Measurements from ENCODE around the gene MAP3K14. TPM values are rescaled to one million over a fixed set of nuclear protein-coding genes. Genes with fewer than 3 reads are reported as not detected.
A peak's percentile ranks its signal among the peaks of the same experiment; 100 is the strongest.

MAP3K14 gene
- total RNA-seq, 1 experiment from 2014 or later, result 7.8 TPM

GRCh38 chr17:45260204-45260783 is 56.5 kb downstream of the MAP3K14 start:
- no peak overlapping the region for H3K18ac ChIP-seq (ENCODE audit: insufficient read length, low read depth, low read length)
- H4K91ac ChIP-seq (ENCODE audit: insufficient read length, low read depth, low read length), result no peak overlapping the region
- Mint-ChIP-seq H3K9me3 (no peaks in the 10 kb centered on the region), H3K27ac (no peak overlapping the region), H3K4me1 (peaks cover 33 to 36% of the 10 kb centered on the region in 2 experiments), H3K27me3 (ENCODE audit: low read depth) (peaks cover 23% of the 10 kb centered on the region), H3K36me3 (ENCODE audit: insufficient read depth in 1 of 3, low read depth in 3 of 3) (peaks cover 0 to 15% (median 6%) of the 10 kb centered on the region in 3 experiments; a peak in 4 of 7 replicates), H3K4me3 (peak overlapping the region in 1 of 2 experiments; percentile 18; a peak in 2 of 5 replicates)
- no peak for TF ChIP-seq CTCF (conservative IDR thresholded peaks at IDR 0.05)
- H3K4ac ChIP-seq (ENCODE audit: low read depth, low read length), result no peak overlapping the region
- no peak overlapping the region for H3K9ac ChIP-seq (ENCODE audit: extremely low read depth, insufficient read length, low read length)
- no peak overlapping the region for H3K4me2 ChIP-seq (ENCODE audit: insufficient read depth, insufficient read length, low read length)
- no peak overlapping the region for H2BK120ac ChIP-seq (ENCODE audit: low read depth, low read length, poor library complexity, severe bottlenecking)
- H3T11ph ChIP-seq (ENCODE audit: low read length), result no peak overlapping the region
- no peak overlapping the region for H2BK15ac ChIP-seq (ENCODE audit: low read depth, low read length)
- no peaks in the 10 kb centered on the region for H3K79me1 ChIP-seq (ENCODE audit: insufficient read depth, low read depth, low read length, poor library complexity, severe bottlenecking)
- no peaks in the 10 kb centered on the region for H4K20me1 ChIP-seq (ENCODE audit: control insufficient read depth, insufficient read depth, insufficient read length)
- WGBS (ENCODE audit: extremely low coverage, insufficient read length, low lambda C conversion rate), result no CpG with 5 or more reads among the region's 7 CpGs
- H3K14ac ChIP-seq (ENCODE audit: insufficient read depth, low read length), result no peak overlapping the region
- no peak overlapping the region for H2BK12ac ChIP-seq (ENCODE audit: insufficient read length, low read depth, low read length)
- H3K27ac ChIP-seq (ENCODE audit: insufficient read length, low read depth, low read length), result no peak overlapping the region
- H4K8ac ChIP-seq (replicated peaks; ENCODE audit: insufficient read length, low read depth, low read length), result no peak overlapping the region
- H2AK5ac ChIP-seq (ENCODE audit: insufficient read length, low read length), result no peak overlapping the region
- H3K27me3 ChIP-seq (ENCODE audit: insufficient read depth, low read length), result no peaks in the 10 kb centered on the region
- H3K56ac ChIP-seq (ENCODE audit: insufficient read length, low read depth, low read length), result no peak overlapping the region
- no peaks in the 10 kb centered on the region for H3K79me2 ChIP-seq (ENCODE audit: insufficient read depth, low read length)
- no peaks in the 10 kb centered on the region for H3K9me3 ChIP-seq (ENCODE audit: control insufficient read depth, low read depth, low read length)
- H2BK5ac ChIP-seq (ENCODE audit: insufficient read length, low read length), result no peak overlapping the region
- H2AFZ ChIP-seq (ENCODE audit: low read length), result no peak overlapping the region
- DNase-seq, result no peak
- peaks cover 4% of the 10 kb centered on the region; the same call in 1 of the 2 replicates for H3K4me1 ChIP-seq (ENCODE audit: insufficient read depth, low read length)
- H3K23me2 ChIP-seq (ENCODE audit: insufficient read length, low read depth, low read length, poor library complexity, severe bottlenecking), result peaks cover 9% of the 10 kb centered on the region
- no peak overlapping the region for H3K23ac ChIP-seq (ENCODE audit: insufficient read length, low read depth, low read length)
- H2BK20ac ChIP-seq (ENCODE audit: low read depth, low read length, poor library complexity, severe bottlenecking), result no peak overlapping the region
- H4K5ac ChIP-seq (ENCODE audit: insufficient read length, low read depth, low read length), result no peak overlapping the region
